SU-DHL-6 (cell line): Measurements from ENCODE around the gene ANO10.

ENCODE experiments used
- H2AFZ ChIP-seq: fragments of 200-600 bp; sonication (generic); 2 replicates; pipeline ENCODE4 v1.6.1; 2014; ENCODE audit warnings: low read depth, mild to moderate bottlenecking, moderate library complexity, mixed read lengths, antibody characterized with exemption, low read length; ENCODE audit not compliant: severe bottlenecking
- H3F3A ChIP-seq: fragments of 200-600 bp; shearing (Covaris generic); 2 replicates; pipeline ENCODE4 v1.6.0; 2016; ENCODE audit warnings: antibody characterized with exemption, mild to moderate bottlenecking; ENCODE audit not compliant: insufficient read depth
- H3K27ac ChIP-seq: fragments of 200-600 bp; sonication (generic); 2 replicates; pipeline ENCODE4 v1.5.1; 2016; ENCODE audit warnings: low read depth, mild to moderate bottlenecking, low read length, moderate library complexity, mixed read lengths
- H3K27me3 ChIP-seq: fragments of 200-600 bp; sonication (generic), shearing (Covaris generic); 2 replicates; pipeline ENCODE4 v1.6.0; 2014; ENCODE audit warnings: mild to moderate bottlenecking, low read length
- H3K36me3 ChIP-seq: fragments of 200-600 bp; sonication (generic); 2 replicates; pipeline ENCODE4 v1.6.1; 2014; ENCODE audit warnings: mild to moderate bottlenecking, low read length, mixed read lengths
- H3K4me2 ChIP-seq: fragments of 300-600, 200-600 bp; shearing (Covaris generic), sonication (generic); 2 replicates; pipeline ENCODE4 v1.6.0; 2014; ENCODE audit warnings: low read length, low read depth, mild to moderate bottlenecking; ENCODE audit not compliant: poor library complexity, severe bottlenecking
- H3K4me3 ChIP-seq: fragments of 200-600 bp; sonication (generic); 2 replicates; pipeline ENCODE4 v1.5.1; 2014; ENCODE audit warnings: antibody characterized with exemption, low read length, mild to moderate bottlenecking, mixed read lengths; ENCODE audit not compliant: insufficient read depth, poor library complexity, severe bottlenecking
- H3K79me2 ChIP-seq: fragments of 200-600 bp; sonication (generic); 2 replicates; pipeline ENCODE4 v1.6.1; 2014; ENCODE audit warnings: mild to moderate bottlenecking, low read length, moderate library complexity; ENCODE audit not compliant: insufficient read depth
- H3K9ac ChIP-seq: fragments of 200-600 bp; sonication (generic); 2 replicates; pipeline ENCODE4 v1.7.0; 2014; ENCODE audit warnings: mild to moderate bottlenecking, low read length
- H3K9me2 ChIP-seq: fragments of 200-600 bp; sonication (generic); replicated peaks from 2 replicates; pipeline ENCODE4 v1.6.1; 2014; ENCODE audit warnings: low read length; ENCODE audit not compliant: insufficient read depth
- H3K9me3 ChIP-seq: fragments of 200-600 bp; sonication (generic); 2 replicates; pipeline ENCODE4 v1.6.1; 2014; ENCODE audit warnings: low read length, mixed read lengths; ENCODE audit not compliant: insufficient read depth
- H4K20me1 ChIP-seq: fragments of 200-600 bp; sonication (generic); 2 replicates; pipeline ENCODE4 v1.6.1; 2014; ENCODE audit warnings: low read depth, mild to moderate bottlenecking, antibody characterized with exemption, low read length, moderate library complexity, mixed read lengths
- CTCF ChIP-seq: fragments of 200-600 bp; sonication (generic); IDR thresholded peaks from one replicate; pipeline ENCODE4 v1.5.1; 2017; ENCODE audit warnings: antibody characterized with exemption, mild to moderate bottlenecking, low read length, moderate library complexity; ENCODE audit not compliant: insufficient read depth, poor library complexity, severe bottlenecking
- EZH2phosphoT487 ChIP-seq: fragments of 200-600 bp; sonication (generic), shearing (Covaris generic); conservative IDR thresholded peaks from 2 replicates; pipeline ENCODE4 v1.6.1; 2018; ENCODE audit warnings: mild to moderate bottlenecking, antibody characterized with exemption, low read length, moderate library complexity, mixed read lengths

The ANO10 gene

GRCh38 chr3:43379343-43379742, 242.5 kb downstream of the ANO10 start:
- no peaks in the 10 kb centered on the region for H3K27me3 ChIP-seq
- no peak overlapping the region for H3K9ac ChIP-seq
- no peak overlapping the region for H2AFZ ChIP-seq
- H3F3A ChIP-seq = no peaks in the 10 kb centered on the region
- TF ChIP-seq EZH2phosphoT487 = no peak
- TF ChIP-seq CTCF = no peak
- no peaks in the 10 kb centered on the region for H4K20me1 ChIP-seq
- no peak overlapping the region for H3K27ac ChIP-seq
- H3K9me2 ChIP-seq = no peaks in the 10 kb centered on the region
- H3K9me3 ChIP-seq = no peaks in the 10 kb centered on the region
- H3K79me2 ChIP-seq = no peaks in the 10 kb centered on the region
- H3K4me2 ChIP-seq = no peak overlapping the region
- no peaks in the 10 kb centered on the region for H3K36me3 ChIP-seq
- H3K4me3 ChIP-seq = no peak overlapping the region

- no peak overlapping the region for H3K4me2 ChIP-seq
- no peaks in the 10 kb centered on the region for H3K27me3 ChIP-seq
- H3F3A ChIP-seq = no peaks in the 10 kb centered on the region
- H4K20me1 ChIP-seq = no peaks in the 10 kb centered on the region
- H3K9ac ChIP-seq = no peak overlapping the region
- no peak for TF ChIP-seq EZH2phosphoT487
- TF ChIP-seq CTCF = peak; percentile 60
- no peak overlapping the region for H3K4me3 ChIP-seq
- H3K79me2 ChIP-seq = no peaks in the 10 kb centered on the region
- H3K27ac ChIP-seq = no peak overlapping the region
- H2AFZ ChIP-seq = no peak overlapping the region
- H3K9me3 ChIP-seq = no peaks in the 10 kb centered on the region
- H3K9me2 ChIP-seq = no peaks in the 10 kb centered on the region
- no peaks in the 10 kb centered on the region for H3K36me3 ChIP-seq
These were observed 243.5 kb downstream of the ANO10 start for GRCh38 chr3:43378066-43378935.

- Histone ChIP-seq H3K36me3 (no peaks in the 10 kb centered on the region), H3K9ac (no peak overlapping the region), H3K79me2 (no peaks in the 10 kb centered on the region), H3K27me3 (no peaks in the 10 kb centered on the region), H3K9me3 (no peaks in the 10 kb centered on the region), H4K20me1 (no peaks in the 10 kb centered on the region), H3F3A (no peaks in the 10 kb centered on the region), H3K27ac (no peak overlapping the region), H3K9me2 (no peaks in the 10 kb centered on the region), H3K4me2 (no peak overlapping the region), H2AFZ (no peak overlapping the region), H3K4me3 (no peak overlapping the region)
- TF ChIP-seq CTCF = no peak
These were observed 248.3 kb downstream of the ANO10 start for GRCh38 chr3:43373560-43373928.
